Measurements from ENCODE around the gene TAS2R20.
"Not testable (repeated sequence)": the region's sequence is repeated elsewhere in the genome, so short reads cannot be mapped to it uniquely, and the experiment has no call there.

Gene TAS2R20

GRCh38 chr12:10998204-10998603 is at the start of gene TAS2R20:
TAS2R20 (minus strand) TSS chr12:10998304; CDS start chr12:10997875, 429 bp downstream.
- Mint-ChIP-seq H3K27ac (no peak within 1 kb of the TSS), H3K36me3 (peaks cover 8 to 28% of the 10 kb centered on the region in 2 donors), H3K4me1 (no peaks in the 10 kb centered on the region), H3K4me3 (no peak within 1 kb of the TSS), H3K9me3 (peaks cover 0 to 4% of the 10 kb centered on the region in 2 donors), H3K27me3 (no peaks in the 10 kb centered on the region)
- DNase-seq (no peak), ATAC-seq (replicated peaks) (no peak)

GRCh38 chr12:11041366-11041765 is 43.3 kb upstream of the TAS2R20 start:
- DNase-seq, result not testable (repeated sequence)
- H3K36me3 Mint-ChIP-seq, result peaks cover 41 to 54% of the 10 kb centered on the region in 2 donors

GRCh38 chr12:11040162-11040561 is 42.1 kb upstream of the TAS2R20 start:
- Mint-ChIP-seq H3K27ac (no peak overlapping the region), H3K36me3 (peaks cover 39 to 53% of the 10 kb centered on the region in 2 donors), H3K4me3 (no peak overlapping the region), H3K4me1 (peaks cover 0 to 3% of the 10 kb centered on the region in 2 donors), H3K27me3 (no peaks in the 10 kb centered on the region), H3K9me3 (peaks cover 2% of the 10 kb centered on the region in 2 donors)
- ATAC-seq (replicated peaks), result no peak
- no peak for DNase-seq

More at GRCh38 chr12:11041366-11041765, 43.3 kb upstream of the TAS2R20 start:
- not testable (repeated sequence) for H3K4me1 Mint-ChIP-seq; H3K9me3 Mint-ChIP-seq; H3K27me3 Mint-ChIP-seq; H3K4me3 Mint-ChIP-seq; H3K27ac Mint-ChIP-seq; ATAC-seq (replicated peaks)

GRCh38 chr12:11039171-11039570 is 41.1 kb upstream of the TAS2R20 start:
- Mint-ChIP-seq H3K4me3 (no peak overlapping the region), H3K36me3 (peaks cover 33 to 45% of the 10 kb centered on the region in 2 donors), H3K4me1 (peaks cover 0 to 1% of the 10 kb centered on the region in 2 donors), H3K27me3 (no peaks in the 10 kb centered on the region), H3K9me3 (peaks cover 0 to 4% of the 10 kb centered on the region in 2 donors), H3K27ac (no peak overlapping the region)
- no peak for ATAC-seq (replicated peaks)
- no peak for DNase-seq

- not testable (repeated sequence) for H3K27ac Mint-ChIP-seq, H3K27me3 Mint-ChIP-seq, H3K9me3 Mint-ChIP-seq, H3K4me1 Mint-ChIP-seq, H3K4me3 Mint-ChIP-seq, DNase-seq
- peak; percentile 93 to 100 for ATAC-seq (replicated peaks)
- peaks cover 26 to 36% of the 10 kb centered on the region in 2 donors for H3K36me3 Mint-ChIP-seq
Observed at GRCh38 chr12:11033959-11034358, 35.9 kb upstream of the TAS2R20 start.

GRCh38 chr12:11031307-11031706 is 33.2 kb upstream of the TAS2R20 start, which contains the start of gene TAS2R31:
TAS2R31 (minus strand) TSS chr12:11031407; CDS start chr12:11031335, 72 bp downstream.
- no peaks in the 10 kb centered on the region for H3K4me1 Mint-ChIP-seq
- DNase-seq, result no peak
- H3K9me3 Mint-ChIP-seq, result peaks cover 4 to 7% of the 10 kb centered on the region in 2 donors
- H3K27ac Mint-ChIP-seq, result no peak within 1 kb of the TSS
- H3K27me3 Mint-ChIP-seq, result no peaks in the 10 kb centered on the region
- no peak within 1 kb of the TSS for H3K4me3 Mint-ChIP-seq
- no peak for ATAC-seq (replicated peaks)
- peaks cover 31 to 43% of the 10 kb centered on the region in 2 donors for H3K36me3 Mint-ChIP-seq

GRCh38 chr12:11026118-11026517 is 28.0 kb upstream of the TAS2R20 start:
- DNase-seq, result no peak
- Mint-ChIP-seq H3K4me3 (no peak overlapping the region), H3K36me3 (peaks cover 27 to 44% of the 10 kb centered on the region in 2 donors), H3K9me3 (peaks cover 6 to 8% of the 10 kb centered on the region in 2 donors), H3K27ac (no peak overlapping the region), H3K4me1 (peaks cover 0 to 7% of the 10 kb centered on the region in 2 donors), H3K27me3 (no peaks in the 10 kb centered on the region)
- ATAC-seq (replicated peaks), result no peak

GRCh38 chr12:11023387-11023786 is 25.3 kb upstream of the TAS2R20 start:
- Mint-ChIP-seq H3K4me1 (peaks cover 0 to 14% of the 10 kb centered on the region in 2 donors), H3K9me3 (peaks cover 6 to 8% of the 10 kb centered on the region in 2 donors), H3K36me3 (peaks cover 24 to 31% of the 10 kb centered on the region in 2 donors), H3K4me3 (no peak overlapping the region), H3K27me3 (no peaks in the 10 kb centered on the region), H3K27ac (no peak overlapping the region)
- ATAC-seq (replicated peaks), result no peak
- DNase-seq, result no peak

- Mint-ChIP-seq H3K4me3 (no peak within 1 kb of the TSS), H3K9me3 (peaks cover 6 to 8% of the 10 kb centered on the region in 2 donors), H3K27me3 (no peaks in the 10 kb centered on the region), H3K36me3 (peaks cover 20 to 29% of the 10 kb centered on the region in 2 donors), H3K4me1 (peaks cover 1 to 14% of the 10 kb centered on the region in 2 donors), H3K27ac (no peak within 1 kb of the TSS)
- DNase-seq (no peak), ATAC-seq (replicated peaks) (no peak)
Observed at GRCh38 chr12:11022520-11022919, 24.4 kb upstream of the TAS2R20 start, which contains the start of gene TAS2R19. TAS2R19 (minus strand) TSS chr12:11022620; CDS start chr12:11022571, 49 bp downstream.

- H3K27me3 Mint-ChIP-seq, result no peaks in the 10 kb centered on the region
- H3K4me1 Mint-ChIP-seq, result peaks cover 1 to 22% of the 10 kb centered on the region in 2 donors
- H3K9me3 Mint-ChIP-seq, result no peaks in the 10 kb centered on the region
- H3K36me3 Mint-ChIP-seq, result peaks cover 11 to 31% of the 10 kb centered on the region in 2 donors
- no peak overlapping the region for H3K27ac Mint-ChIP-seq
- no peak overlapping the region for H3K4me3 Mint-ChIP-seq
- no peak for DNase-seq
- ATAC-seq (replicated peaks), result no peak
Observed at GRCh38 chr12:11016937-11017336, 18.8 kb upstream of the TAS2R20 start.

- Mint-ChIP-seq H3K4me3 (no peak overlapping the region), H3K27ac (no peak overlapping the region), H3K27me3 (no peaks in the 10 kb centered on the region), H3K4me1 (peaks cover 1 to 16% of the 10 kb centered on the region in 2 donors), H3K36me3 (peaks cover 6 to 25% of the 10 kb centered on the region in 2 donors), H3K9me3 (no peaks in the 10 kb centered on the region)
- ATAC-seq (replicated peaks) (no peak), DNase-seq (no peak)
Observed at GRCh38 chr12:11015775-11016430, 17.8 kb upstream of the TAS2R20 start.

- ATAC-seq (replicated peaks) (no peak), DNase-seq (no peak)
- Mint-ChIP-seq H3K9me3 (no peaks in the 10 kb centered on the region), H3K27ac (no peak overlapping the region), H3K4me3 (no peak overlapping the region), H3K4me1 (peaks cover 1 to 16% of the 10 kb centered on the region in 2 donors), H3K36me3 (peaks cover 6 to 25% of the 10 kb centered on the region in 2 donors), H3K27me3 (no peaks in the 10 kb centered on the region)
Observed at GRCh38 chr12:11014234-11014633, 16.1 kb upstream of the TAS2R20 start.

GRCh38 chr12:11007608-11008007 is 9.5 kb upstream of the TAS2R20 start:
- ATAC-seq (replicated peaks), result no peak

GRCh38 chr12:10994307-10994706 is 3.8 kb downstream of the TAS2R20 start:
- H3K27ac Mint-ChIP-seq, result no peak overlapping the region
- DNase-seq (no peak), ATAC-seq (replicated peaks) (no peak)
- no peaks in the 10 kb centered on the region for H3K4me1 Mint-ChIP-seq
- H3K27me3 Mint-ChIP-seq, result no peaks in the 10 kb centered on the region
- H3K9me3 Mint-ChIP-seq, result peaks cover 5 to 10% of the 10 kb centered on the region in 2 donors
- no peak overlapping the region for H3K4me3 Mint-ChIP-seq
- H3K36me3 Mint-ChIP-seq, result peaks cover 18 to 40% of the 10 kb centered on the region in 2 donors

More at GRCh38 chr12:11007608-11008007, 9.5 kb upstream of the TAS2R20 start:
- Mint-ChIP-seq H3K36me3 (peaks cover 7 to 16% of the 10 kb centered on the region in 2 donors), H3K9me3 (no peaks in the 10 kb centered on the region), H3K4me1 (no peaks in the 10 kb centered on the region), H3K27ac (no peak overlapping the region), H3K27me3 (no peaks in the 10 kb centered on the region), H3K4me3 (no peak overlapping the region)
- DNase-seq, result no peak

GRCh38 chr12:10989107-10989506 is 9.0 kb downstream of the TAS2R20 start:
- Mint-ChIP-seq H3K4me1 (no peaks in the 10 kb centered on the region), H3K27ac (no peak overlapping the region), H3K27me3 (no peaks in the 10 kb centered on the region), H3K36me3 (peaks cover 16 to 27% of the 10 kb centered on the region in 2 donors), H3K9me3 (peaks cover 7 to 10% of the 10 kb centered on the region in 2 donors), H3K4me3 (no peak overlapping the region)
- DNase-seq (no peak), ATAC-seq (replicated peaks) (peak in 1 of 2 donors; percentile 53)

Data from stimulated activated naive B cell treated with anti-CD40 and anti-IgM and Interleukin-4, amounts not matched to agents 10 μg/mL and 1 μg/mL and 100 μg/mL, for 72 hours (primary cell).